Lower lobe of right lung (tissue), 2 donors: ENCODE results near the gene USP47. TPM values are rescaled to one million over a fixed set of nuclear protein-coding genes. Genes with fewer than 3 reads are reported as not detected.

Source experiments
- ATAC-seq, 2 donors: fragments of 200-7000 bp; cut with Tn5 transposase; one replicate each; pipeline ENCODE4 v1.9.1; 2020 to 2022; ENCODE audit warnings: mild to moderate bottlenecking in 2 of 2, moderate library complexity in 2 of 2
- DNase-seq: peaks from one replicate; pipeline ENCODE4 v3.0.0-alpha.2; 2020
- H3K27ac ChIP-seq: fragments of 200-600 bp; one replicate; pipeline ENCODE4 v1.8.0; 2022
- H3K27me3 ChIP-seq: fragments of 200-600 bp; one replicate; pipeline ENCODE4 v1.8.0; 2022; ENCODE audit warnings: low read depth
- H3K36me3 ChIP-seq: fragments of 200-600 bp; one replicate; pipeline ENCODE4 v1.8.0; 2022; ENCODE audit warnings: mild to moderate bottlenecking
- H3K4me1 ChIP-seq: fragments of 200-600 bp; one replicate; pipeline ENCODE4 v1.8.0; 2022
- H3K4me3 ChIP-seq: fragments of 200-600 bp; one replicate; pipeline ENCODE4 v1.8.0; 2022; ENCODE audit warnings: mild to moderate bottlenecking
- H3K9me3 ChIP-seq: fragments of 200-600 bp; one replicate; pipeline ENCODE4 v1.8.0; 2022
- CTCF ChIP-seq: fragments of 200-600 bp; IDR thresholded peaks from one replicate; pipeline ENCODE4 v1.8.0; 2022; ENCODE audit warnings: antibody characterized with exemption, mild to moderate bottlenecking
- intact Hi-C: fragments of 100-400 bp; cut with DNase I; formaldehyde crosslinking; loops from one replicate; pipeline ENCODE4 v1.11.0; 2022
- total RNA-seq: library from RNA; stranded (reverse); fragmentation: NEBNext Ultra II Directional; extraction: Animal tissue kit (Norgen Biotek cat#: 25700); gene quantifications from one replicate; pipeline ENCODE4 v1.2.1, GENCODE V29; 2021
- donor health status: DM: no; HTN: yes; CAD: no; lungs with severe emphysema.

USP47 gene
- total RNA-seq, 1 donor from 2014 or later: 45.2 TPM

- ATAC-seq (no peak), DNase-seq (no peak)
- intact Hi-C loops: no loop called here
- Histone ChIP-seq H3K9me3 (no peaks in the 10 kb centered on the region), H3K4me1 (peaks cover 30% of the 10 kb centered on the region), H3K4me3 (no peak overlapping the region), H3K27ac (no peak overlapping the region), H3K27me3 (no peaks in the 10 kb centered on the region), H3K36me3 (no peaks in the 10 kb centered on the region)
- no peak for TF ChIP-seq CTCF
Observed at GRCh38 chr11:11970556-11970955, 128.8 kb downstream of the USP47 start.

- Histone ChIP-seq H3K4me3 (no peak overlapping the region), H3K36me3 (no peaks in the 10 kb centered on the region), H3K27me3 (no peaks in the 10 kb centered on the region), H3K4me1 (peaks cover 40% of the 10 kb centered on the region), H3K27ac (peak overlapping the region; percentile 46), H3K9me3 (no peaks in the 10 kb centered on the region)
- TF ChIP-seq CTCF: no peak
- ATAC-seq: no peak
- intact Hi-C loops: no loop called here
- DNase-seq: no peak
Observed at GRCh38 chr11:11971906-11972547, 130.3 kb downstream of the USP47 start.

- Histone ChIP-seq H3K36me3 (no peaks in the 10 kb centered on the region), H3K4me3 (no peak overlapping the region), H3K4me1 (peaks cover 45% of the 10 kb centered on the region), H3K9me3 (no peaks in the 10 kb centered on the region), H3K27ac (peak overlapping the region; percentile 46), H3K27me3 (no peaks in the 10 kb centered on the region)
- DNase-seq (no peak), ATAC-seq (no peak)
- intact Hi-C loops: no loop called here
- TF ChIP-seq CTCF: no peak
Observed at GRCh38 chr11:11972730-11973341, 131.1 kb downstream of the USP47 start.

GRCh38 chr11:11973361-11973800 is 131.6 kb downstream of the USP47 start:
- Histone ChIP-seq H3K4me1 (peaks cover 50% of the 10 kb centered on the region), H3K36me3 (no peaks in the 10 kb centered on the region), H3K9me3 (no peaks in the 10 kb centered on the region), H3K4me3 (no peak overlapping the region), H3K27me3 (no peaks in the 10 kb centered on the region), H3K27ac (peak overlapping the region; percentile 46)
- no peak for TF ChIP-seq CTCF
- ATAC-seq (peak; percentile 41 to 52), DNase-seq (no peak)
- intact Hi-C loops: no loop called here

- Histone ChIP-seq H3K36me3 (no peaks in the 10 kb centered on the region), H3K27ac (peak overlapping the region; percentile 31), H3K4me1 (peaks cover 55% of the 10 kb centered on the region), H3K27me3 (no peaks in the 10 kb centered on the region), H3K4me3 (no peak overlapping the region), H3K9me3 (no peaks in the 10 kb centered on the region)
- no peak for DNase-seq
- ATAC-seq: no peak
- intact Hi-C loops: no loop called here
- no peak for TF ChIP-seq CTCF
Observed at GRCh38 chr11:11973866-11974265, 132.1 kb downstream of the USP47 start.
